Thyroid gland (tissue), 4 donors: ENCODE data around the gene RNF141.

ENCODE experiments used
- POLR2A ChIP-seq, 2 donors: fragments of 450-650 bp; IDR thresholded peaks; one replicate each; pipeline ENCODE4 v1.6.1; 2017; ENCODE audit warnings: antibody characterized with exemption in 2 of 2, mild to moderate bottlenecking in 2 of 2, moderate library complexity in 1 of 2
- TF ChIP-seq, protein P1 (sequence below), 6 experiments: fragments of 200-600 bp in 3 of 6; fragments of 450-650 bp in 3 of 6; sonication (generic) in 3 of 6; IDR thresholded peaks; one replicate each; pipeline ENCODE4 v1.5.1; 2016 to 2019; ENCODE audit warnings: antibody characterized with exemption in 6 of 6, mild to moderate bottlenecking in 2 of 6, inconsistent platforms in 1 of 6, moderate library complexity in 1 of 6

- TF ChIP-seq, protein P1, sequence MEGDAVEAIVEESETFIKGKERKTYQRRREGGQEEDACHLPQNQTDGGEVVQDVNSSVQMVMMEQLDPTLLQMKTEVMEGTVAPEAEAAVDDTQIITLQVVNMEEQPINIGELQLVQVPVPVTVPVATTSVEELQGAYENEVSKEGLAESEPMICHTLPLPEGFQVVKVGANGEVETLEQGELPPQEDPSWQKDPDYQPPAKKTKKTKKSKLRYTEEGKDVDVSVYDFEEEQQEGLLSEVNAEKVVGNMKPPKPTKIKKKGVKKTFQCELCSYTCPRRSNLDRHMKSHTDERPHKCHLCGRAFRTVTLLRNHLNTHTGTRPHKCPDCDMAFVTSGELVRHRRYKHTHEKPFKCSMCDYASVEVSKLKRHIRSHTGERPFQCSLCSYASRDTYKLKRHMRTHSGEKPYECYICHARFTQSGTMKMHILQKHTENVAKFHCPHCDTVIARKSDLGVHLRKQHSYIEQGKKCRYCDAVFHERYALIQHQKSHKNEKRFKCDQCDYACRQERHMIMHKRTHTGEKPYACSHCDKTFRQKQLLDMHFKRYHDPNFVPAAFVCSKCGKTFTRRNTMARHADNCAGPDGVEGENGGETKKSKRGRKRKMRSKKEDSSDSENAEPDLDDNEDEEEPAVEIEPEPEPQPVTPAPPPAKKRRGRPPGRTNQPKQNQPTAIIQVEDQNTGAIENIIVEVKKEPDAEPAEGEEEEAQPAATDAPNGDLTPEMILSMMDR (IDR thresholded peaks at IDR 0.05): no peak
- TF ChIP-seq POLR2A (IDR thresholded peaks at IDR 0.05): no peak
Observed at GRCh38 chr11:10565493-10565892, 24.5 kb upstream of the RNF141 start.
